GM21360 (cell line): ENCODE measurements around the gene EVI2B.
"Not testable (repeated sequence)": the region's sequence is repeated elsewhere in the genome, so short reads cannot be mapped to it uniquely, and the experiment has no call there.

Experiments
- ATAC-seq: cut with Tn5 transposase; IDR thresholded peaks from one replicate; pipeline ENCODE4 v1.9.1; 2021; ENCODE audit warnings: mild to moderate bottlenecking, moderate library complexity; ENCODE audit not compliant: unreplicated experiment

The EVI2B gene

GRCh38 chr17:31310886-31311285 is 3.0 kb downstream of the EVI2B start:
- no peak for ATAC-seq

- no peak for ATAC-seq
Observed at GRCh38 chr17:31310260-31310659, 3.6 kb downstream of the EVI2B start.

DNA sequence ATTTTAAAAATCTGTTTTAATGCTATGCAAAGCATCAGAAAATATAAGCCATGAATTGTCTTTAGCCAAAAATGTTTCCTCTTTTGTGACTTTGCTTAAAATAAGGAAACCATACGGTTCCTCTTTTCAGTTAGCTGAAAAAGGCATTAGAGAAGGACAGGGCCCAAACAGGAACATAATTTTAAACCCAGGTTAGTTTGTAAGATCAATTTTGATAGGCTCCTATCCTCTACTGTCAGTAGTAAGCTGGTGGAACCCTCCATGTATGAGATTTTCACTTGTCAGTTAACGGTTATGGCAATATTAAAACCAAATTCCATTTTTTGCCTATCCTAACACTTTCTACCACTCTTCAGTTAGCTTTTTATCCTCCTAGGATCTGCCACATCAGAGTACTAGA is 4.3 kb downstream of the EVI2B start:
- no peak for ATAC-seq

DNA sequence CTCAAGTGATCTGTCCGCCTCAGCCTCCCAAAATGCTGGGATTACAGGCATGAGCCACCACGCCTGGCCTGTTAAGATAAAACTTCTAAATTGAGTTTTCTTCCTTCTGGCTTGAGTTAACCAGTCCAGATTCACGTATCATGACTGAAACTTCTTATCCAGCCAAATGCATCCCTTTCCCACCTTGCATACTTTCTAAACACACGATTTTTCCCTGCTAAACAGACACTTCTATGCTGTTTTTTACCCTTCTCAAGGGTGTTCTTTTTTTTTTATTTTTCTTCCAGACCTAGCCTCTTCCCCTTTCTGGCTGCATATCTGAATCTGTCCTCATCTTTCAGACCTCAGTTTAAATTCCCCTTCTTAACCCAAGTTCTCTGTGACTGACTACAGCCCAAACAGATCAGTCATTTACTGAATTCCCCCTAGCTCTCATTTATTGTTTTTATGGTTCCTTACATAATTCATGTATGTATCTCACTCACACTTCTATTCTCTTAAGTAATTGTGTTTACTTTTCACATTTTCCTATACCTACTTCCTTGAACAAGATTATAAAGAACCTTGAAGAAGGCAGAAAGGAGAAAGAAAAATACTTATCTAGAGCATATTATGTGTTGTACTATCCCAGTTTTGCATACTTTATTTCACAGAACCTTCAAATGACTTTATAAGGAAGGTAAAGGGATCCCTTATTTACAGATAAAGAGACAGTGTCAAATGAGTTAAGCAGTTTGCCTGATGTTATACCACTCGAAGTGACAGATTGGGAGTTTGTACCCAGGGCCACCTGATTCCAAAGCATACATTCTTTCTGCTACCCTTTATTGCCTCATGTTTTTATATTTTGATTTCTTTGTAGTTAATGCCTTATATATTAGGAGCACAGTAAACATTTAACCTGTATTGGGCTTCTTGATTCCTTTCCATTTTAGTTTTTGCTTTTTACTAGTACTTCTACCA is 5.2 kb downstream of the EVI2B start:
- ATAC-seq: no peak

DNA sequence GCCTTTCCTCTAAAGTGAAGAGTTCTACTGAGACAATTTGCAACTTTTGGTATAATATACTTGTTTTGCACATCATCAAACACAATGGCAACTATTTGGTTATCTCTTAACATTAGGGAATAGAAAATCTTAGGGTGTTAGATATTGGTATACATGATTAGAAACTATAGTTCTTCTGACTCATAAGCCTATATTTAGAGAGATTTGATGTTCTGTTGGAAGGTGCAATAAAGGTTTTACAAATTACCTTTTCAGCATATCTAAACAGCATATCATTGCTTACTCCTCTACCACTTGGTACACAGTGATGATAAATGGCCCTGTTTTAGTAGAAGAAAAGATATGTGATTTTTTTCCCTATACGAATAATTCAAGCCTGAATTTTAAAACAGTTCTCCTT is 6.2 kb downstream of the EVI2B start:
- no peak for ATAC-seq

DNA sequence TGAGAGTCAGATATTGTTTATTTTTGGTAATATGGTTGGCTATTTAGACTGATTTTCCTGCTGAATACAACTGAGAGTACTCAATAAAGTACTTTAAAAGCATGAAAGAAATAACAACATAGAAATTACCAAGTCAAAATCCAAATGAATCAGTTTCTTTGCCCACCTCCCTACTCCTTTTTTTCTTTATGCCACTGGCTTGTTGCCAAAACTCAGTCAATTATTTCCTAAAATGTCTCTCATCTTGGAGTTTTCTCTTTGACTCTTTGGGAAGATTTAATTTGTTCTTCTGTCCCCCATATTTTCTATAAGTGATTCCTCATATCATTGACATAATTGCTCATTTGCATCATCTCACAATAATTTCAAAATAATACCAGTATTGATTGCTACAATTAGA is 14.2 kb downstream of the EVI2B start:
- no peak for ATAC-seq

DNA sequence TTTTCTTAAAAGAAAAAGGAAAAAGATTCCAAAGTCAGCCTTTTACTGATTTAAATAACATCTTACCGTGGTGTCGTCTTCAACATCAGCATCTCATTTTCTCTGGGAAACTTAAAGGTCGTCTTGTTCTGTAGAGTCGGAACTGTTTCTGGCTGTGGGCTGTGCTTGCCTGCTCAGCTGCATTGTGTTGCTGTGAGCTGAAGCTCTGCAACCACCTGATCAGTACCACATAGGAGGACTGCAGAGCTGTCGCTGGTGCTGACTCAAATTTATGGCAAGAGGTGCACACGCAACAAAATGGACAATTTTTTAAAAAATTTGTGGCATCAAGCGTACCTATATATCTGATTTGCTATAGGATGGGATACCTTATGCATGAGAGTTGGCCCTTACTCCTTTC is 16.8 kb downstream of the EVI2B start, which contains the start of gene OMG:
Gene OMG (minus strand): TSS at position 150 of the 400 bp plus-strand sequence. CDS start 908 bp downstream, outside the sequence.
- no peak for ATAC-seq

- no peak for ATAC-seq
Observed at GRCh38 chr17:31296142-31296541, 17.7 kb downstream of the EVI2B start.

DNA sequence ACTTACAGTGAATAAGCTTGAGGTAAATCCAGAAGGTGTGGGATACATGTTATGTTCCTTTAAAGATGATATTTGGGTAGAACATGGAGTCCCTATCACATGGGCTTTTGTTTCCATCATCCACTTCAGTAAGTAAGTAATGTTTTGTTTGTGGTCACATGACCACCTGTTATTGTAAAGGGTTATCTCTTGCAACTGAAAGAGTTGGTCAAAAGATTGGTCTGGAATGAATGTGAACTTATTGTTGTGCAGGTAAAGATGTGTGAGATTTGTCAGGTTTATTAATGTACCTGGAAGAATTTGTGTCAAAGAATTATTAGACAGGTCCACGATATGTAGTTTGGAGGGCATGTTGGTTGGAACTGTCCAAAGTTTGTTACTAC is 18.4 kb downstream of the EVI2B start:
- ATAC-seq: no peak

- ATAC-seq: no peak
Observed at GRCh38 chr17:31294820-31295488, 18.9 kb downstream of the EVI2B start.

DNA sequence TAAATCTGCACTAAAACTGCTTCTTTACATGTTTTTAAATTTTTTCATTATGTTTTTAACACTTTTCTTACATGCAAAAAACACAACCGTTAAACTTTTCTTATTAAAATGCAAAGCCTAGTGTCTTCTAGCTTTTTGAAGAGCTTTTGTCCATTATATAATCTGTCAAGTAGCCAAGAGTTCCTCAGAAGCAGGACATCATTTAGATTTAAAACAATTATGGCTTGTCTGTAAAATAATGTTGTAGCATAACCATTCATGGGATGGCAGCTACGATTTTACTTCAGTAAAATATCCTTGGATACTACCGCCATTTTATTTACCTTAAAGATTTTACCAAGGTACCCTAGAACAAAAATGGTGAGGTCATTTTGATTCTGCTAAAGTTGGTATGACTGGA is 19.6 kb downstream of the EVI2B start:
- ATAC-seq: no peak

DNA sequence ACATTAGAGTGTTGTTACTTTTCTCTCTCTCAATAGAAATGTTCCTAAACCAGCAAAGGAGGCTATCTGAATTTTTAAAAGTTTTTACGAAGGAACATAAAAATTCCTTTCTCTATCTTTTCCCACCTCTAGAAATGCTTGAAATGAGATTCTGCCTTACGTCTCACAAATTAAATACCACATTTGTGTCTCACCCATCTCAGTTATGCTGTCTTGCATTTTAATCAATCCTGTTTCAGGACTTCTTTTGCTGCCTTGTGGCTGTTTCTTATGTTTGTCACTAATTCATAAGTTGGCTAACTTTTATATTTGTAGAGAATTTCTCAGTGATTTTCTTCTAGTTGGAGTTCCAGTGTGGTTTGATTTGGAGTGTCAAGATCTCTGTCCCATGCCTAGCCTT is 20.3 kb downstream of the EVI2B start:
- ATAC-seq: no peak

- ATAC-seq: no peak
Observed at GRCh38 chr17:31291820-31292219, 22.0 kb downstream of the EVI2B start.

DNA sequence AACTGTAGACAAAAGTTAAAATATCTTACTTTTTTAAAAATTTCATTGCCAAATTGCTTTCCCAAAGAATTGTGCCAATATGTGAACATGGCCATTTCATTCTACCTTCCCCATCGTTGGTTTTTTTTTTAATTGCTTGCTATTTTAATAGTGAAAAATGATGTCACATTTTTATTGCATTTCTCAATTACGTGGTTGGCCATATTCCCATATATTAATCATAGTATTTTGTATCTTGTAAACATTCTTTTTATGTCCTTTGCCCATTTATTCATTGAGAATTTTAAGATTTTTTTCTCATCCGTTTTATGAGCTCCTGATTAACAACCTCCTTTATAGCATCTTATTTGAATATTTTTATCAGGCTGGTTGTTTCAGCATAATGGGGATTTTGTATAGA is 24.1 kb downstream of the EVI2B start:
- no peak for ATAC-seq

DNA sequence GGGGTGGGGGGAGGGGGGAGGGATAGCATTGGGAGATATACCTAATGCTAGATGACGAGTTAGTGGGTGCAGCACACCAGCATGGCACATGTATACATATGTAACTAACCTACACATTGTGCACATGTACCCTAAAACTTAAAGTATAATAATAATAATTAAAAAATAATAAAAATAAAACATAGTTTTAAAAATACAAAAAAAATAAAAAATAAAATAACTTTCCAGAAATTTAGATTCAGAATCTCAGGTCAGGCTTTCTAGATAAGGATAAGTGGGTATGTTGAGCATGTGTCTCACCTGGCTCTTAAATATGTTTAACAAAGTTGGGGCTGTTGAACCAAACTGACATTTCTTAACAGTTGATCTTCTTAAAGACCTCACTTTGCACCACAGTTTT is 25.9 kb downstream of the EVI2B start:
- ATAC-seq: not testable (repeated sequence)

GRCh38 chr17:31286587-31286986 is 27.3 kb downstream of the EVI2B start:
- no peak for ATAC-seq

GRCh38 chr17:31283841-31284240 is 30.0 kb downstream of the EVI2B start:
- no peak for ATAC-seq

DNA sequence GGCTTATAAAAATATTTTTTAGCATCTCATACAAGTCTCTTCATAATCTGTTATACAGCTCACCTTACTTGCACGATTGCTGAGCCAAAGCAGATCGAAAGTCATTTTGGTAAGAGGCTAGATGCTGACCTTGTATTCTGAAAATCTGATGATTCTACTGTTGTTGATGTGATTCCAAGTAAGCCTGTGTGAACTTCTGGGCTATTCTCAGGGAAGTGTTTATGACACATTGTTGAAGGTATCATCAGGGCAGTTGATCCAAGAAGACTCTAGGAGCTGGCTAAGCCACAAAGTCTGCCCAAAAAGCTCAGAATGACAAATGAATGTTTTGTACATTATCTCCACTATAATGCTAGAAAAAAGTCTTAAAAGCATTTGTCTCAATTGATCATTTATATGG is 32.8 kb downstream of the EVI2B start:
- ATAC-seq: no peak

GRCh38 chr17:31279401-31279800 is 34.5 kb downstream of the EVI2B start:
- no peak for ATAC-seq

DNA sequence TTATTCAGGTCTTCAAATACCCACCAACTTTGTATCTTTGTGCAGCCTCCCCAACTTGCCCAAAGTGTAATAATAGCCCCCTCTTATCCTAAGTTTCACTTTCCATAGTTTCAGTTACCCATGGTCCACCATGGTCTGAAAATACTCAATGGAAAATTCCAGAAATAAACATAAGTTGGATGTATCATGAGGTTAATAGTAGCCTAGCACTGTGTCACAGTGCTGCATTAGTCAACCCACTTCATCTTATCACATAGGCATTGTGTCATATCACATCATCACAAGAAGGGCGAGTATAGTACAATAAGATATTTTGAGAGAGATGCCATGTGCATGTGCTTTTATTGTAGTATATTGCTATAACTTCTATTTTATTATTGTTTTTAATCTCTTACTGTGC is 38.7 kb downstream of the EVI2B start:
- no peak for ATAC-seq

- no peak for ATAC-seq
Observed at GRCh38 chr17:31274252-31274651, 39.6 kb downstream of the EVI2B start.

DNA sequence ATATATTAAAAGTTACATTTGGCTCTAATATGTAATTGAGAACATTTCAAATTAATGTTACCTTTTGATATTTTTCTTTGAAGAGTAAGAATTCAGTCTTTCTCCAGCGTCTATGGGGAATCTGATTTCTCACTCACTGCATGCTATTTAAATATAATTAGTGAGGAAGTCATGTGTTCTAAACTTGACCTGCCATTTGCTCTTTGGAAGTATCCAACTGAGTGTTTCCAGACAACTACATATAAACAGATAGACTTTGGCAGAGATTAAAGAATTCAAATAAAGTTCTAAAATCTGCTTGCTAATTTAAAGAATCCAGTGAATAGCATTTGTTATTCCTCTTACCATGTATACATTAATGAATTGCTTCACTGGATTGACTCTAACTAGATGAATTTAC is 40.3 kb downstream of the EVI2B start:
- no peak for ATAC-seq
